HepG2 (cell line): ENCODE results near the gene CEP104. TPM values are rescaled to one million over a fixed set of nuclear protein-coding genes. Genes with fewer than 3 reads are reported as not detected.

Source experiments
- ATAC-seq: fragments of 200-7000 bp; cut with Tn5 transposase; 3 replicates; pipeline ENCODE4 v1.9.1; 2020; ENCODE audit warnings: mild to moderate bottlenecking, moderate library complexity
- BruUV-seq: library from RNA; stranded (reverse); fragments of 400-500 nt; replicated peaks from 2 replicates; lab custom pipeline; 2021; lab: Mats Ljungman, UMichigan
- CTCF ChIA-PET: fragments of 300-600 bp; formaldehyde crosslinking; extraction: SDS; loops from one replicate; lab custom pipeline; 2021; ENCODE audit warnings: low total read pairs, inconsistent platforms, low intra/inter-chr PET ratio; lab: Yijun Ruan, JAX
- POLR2A ChIA-PET: fragments of 350-600 bp; sonication (Branson Sonifier 250); formaldehyde crosslinking; loops from one replicate; lab custom pipeline; 2020; ENCODE audit warnings: antibody characterized with exemption, inconsistent platforms; lab: Yijun Ruan, JAX
- DNase-seq: peaks from one replicate; pipeline ENCODE4 v3.0.0-alpha.2; 2015; ENCODE audit warnings: low spot score
- FAIRE-seq: peaks from 3 replicates; lab custom pipeline; 2011; peaks lifted over from hg19 to GRCh38; lab: Jason Lieb, UNC
- H2AFZ ChIP-seq: one replicate; pipeline ENCODE4 v1.6.1; 2011; ENCODE audit warnings: low read length, inconsistent platforms
- H3K27ac ChIP-seq: fragments of 300-600 bp; 3 replicates; pipeline ENCODE4 v1.8.0; 2011; ENCODE audit warnings: mixed run types, mild to moderate bottlenecking, mixed read lengths, low read length, inconsistent platforms; ENCODE audit not compliant: insufficient read depth; ENCODE audit errors: extremely low read length
- H3K27me3 ChIP-seq, 2 experiments: fragments of 200-600 bp in 1 of 2; 2 replicates in 1 of 2; 3 replicates in 1 of 2; pipeline versions ENCODE4 v1.6.0 to v1.8.0; 2011; ENCODE audit warnings: low read length in 2 of 2, mild to moderate bottlenecking in 2 of 2, moderate library complexity in 2 of 2, inconsistent platforms in 1 of 2; ENCODE audit not compliant: insufficient read depth in 2 of 2, control insufficient read depth in 1 of 2
- H3K36me3 ChIP-seq, 2 experiments: fragments of 200-600 bp in 1 of 2; replicated peaks in 1 of 2; 2 replicates in 1 of 2; 3 replicates in 1 of 2; pipeline versions ENCODE4 v1.5.1 to v1.8.0; 2011; ENCODE audit warnings: low read length in 2 of 2, inconsistent platforms in 1 of 2; ENCODE audit not compliant: insufficient read depth in 2 of 2, control insufficient read depth in 1 of 2
- H3K4me1 ChIP-seq: 2 replicates; pipeline ENCODE4 v1.5.1; 2012; ENCODE audit warnings: low read length, inconsistent platforms; ENCODE audit not compliant: insufficient read depth
- H3K4me2 ChIP-seq: 2 replicates; pipeline ENCODE4 v1.6.0; 2011; ENCODE audit warnings: low read depth, low read length, inconsistent platforms
- H3K4me3 ChIP-seq, 3 experiments: fragments of 200-600 bp in 1 of 3; sonication (generic), shearing (Covaris generic) in 1 of 3; replicated peaks in 1 of 3; 2 replicates each; pipeline ENCODE4 v1.5.1; 2011 to 2016; ENCODE audit warnings: low read length in 3 of 3, inconsistent platforms in 2 of 3, low read depth in 2 of 3, mild to moderate bottlenecking in 2 of 3, control low read depth in 1 of 3, mixed read lengths in 1 of 3; ENCODE audit not compliant: insufficient read depth in 1 of 3
- H3K79me2 ChIP-seq: one replicate; pipeline ENCODE4 v1.6.1; 2011; ENCODE audit warnings: low read length, inconsistent platforms; ENCODE audit not compliant: insufficient read depth
- H3K9ac ChIP-seq: 2 replicates; pipeline ENCODE4 v1.6.0; 2011; ENCODE audit warnings: mild to moderate bottlenecking, low read depth, low read length, inconsistent platforms; ENCODE audit not compliant: insufficient read depth
- H3K9me3 ChIP-seq: 2 replicates; pipeline ENCODE4 v1.5.1; 2012; ENCODE audit warnings: mild to moderate bottlenecking, low read length
- H4K20me1 ChIP-seq: 2 replicates; pipeline ENCODE4 v1.6.0; 2011; ENCODE audit warnings: inconsistent platforms, mild to moderate bottlenecking, low read length, moderate library complexity; ENCODE audit not compliant: insufficient read depth
- ELF4 ChIP-seq: sonication (generic); formaldehyde crosslinking; IDR thresholded peaks from 2 replicates; pipeline ENCODE4 v1.5.0; 2020; ENCODE audit warnings: missing genetic modification reagents, mild to moderate bottlenecking, moderate library complexity, borderline replicate concordance
- FIP1L1 ChIP-seq: fragments of 200-400 bp; formaldehyde crosslinking; IDR thresholded peaks from 2 replicates; pipeline ENCODE4 v1.6.1; 2018; ENCODE audit warnings: low read depth, mild to moderate bottlenecking, low read length, moderate library complexity, borderline replicate concordance; ENCODE audit not compliant: insufficient read depth
- ISX ChIP-seq: sonication (generic); formaldehyde crosslinking; conservative IDR thresholded peaks from 2 replicates; pipeline ENCODE4 v1.5.0; 2020; ENCODE audit warnings: missing genetic modification reagents
- MBD4 ChIP-seq: IDR thresholded peaks from 2 replicates; pipeline ENCODE4 v1.6.1; 2012; ENCODE audit warnings: low read length, inconsistent platforms, borderline replicate concordance
- NFIC ChIP-seq: IDR thresholded peaks from 2 replicates; pipeline ENCODE4 v1.6.1; 2012; ENCODE audit warnings: mild to moderate bottlenecking, low read length, inconsistent platforms
- NFKBIZ ChIP-seq: IDR thresholded peaks from 2 replicates; pipeline ENCODE4 v1.6.1; 2018; ENCODE audit warnings: missing genetic modification reagents, missing compliant biosample characterization
- RFXANK ChIP-seq: IDR thresholded peaks from 2 replicates; pipeline ENCODE4 v1.6.1; 2016
- SAP130 ChIP-seq: IDR thresholded peaks from 2 replicates; pipeline ENCODE4 v1.6.1; 2016; ENCODE audit warnings: low read depth
- YY1 ChIP-seq: IDR thresholded peaks from 2 replicates; pipeline ENCODE4 v1.6.1; 2011; ENCODE audit warnings: low read length, low read depth, moderate library complexity, mild to moderate bottlenecking; ENCODE audit not compliant: insufficient read depth, insufficient replicate concordance
- ZC3H4 ChIP-seq: sonication (generic); formaldehyde crosslinking; IDR thresholded peaks from 2 replicates; pipeline ENCODE4 v1.4.0; 2020; ENCODE audit warnings: missing genetic modification reagents, borderline replicate concordance
- ZNF17 ChIP-seq: sonication (generic); formaldehyde crosslinking; IDR thresholded peaks from 2 replicates; pipeline ENCODE4 v1.5.0; 2020; ENCODE audit warnings: mild to moderate bottlenecking, missing genetic modification reagents
- ZNF224 ChIP-seq: sonication (generic); formaldehyde crosslinking; IDR thresholded peaks from 2 replicates; pipeline ENCODE4 v1.5.0; 2020; ENCODE audit warnings: mild to moderate bottlenecking, missing genetic modification reagents
- ZNF432 ChIP-seq: sonication (generic); formaldehyde crosslinking; IDR thresholded peaks from 2 replicates; pipeline ENCODE4 v1.5.0; 2020; ENCODE audit warnings: missing genetic modification reagents, mild to moderate bottlenecking, borderline replicate concordance
- ZNF468 ChIP-seq: sonication (generic); formaldehyde crosslinking; IDR thresholded peaks from 2 replicates; pipeline ENCODE4 v1.8.0; 2022; ENCODE audit warnings: mild to moderate bottlenecking, moderate library complexity, missing genetic modification reagents
- ZNF510 ChIP-seq: sonication (generic); formaldehyde crosslinking; IDR thresholded peaks from 2 replicates; pipeline ENCODE4 v1.4.0; 2020; ENCODE audit warnings: low read depth, mild to moderate bottlenecking, missing genetic modification reagents
- ZNF777 ChIP-seq: sonication (generic); formaldehyde crosslinking; IDR thresholded peaks from 2 replicates; pipeline ENCODE4 v1.4.0; 2020; ENCODE audit warnings: missing genetic modification reagents
- WGBS: methylation state at CpG from one replicate; pipeline ENCODE4 v1.1.6; 2017; ENCODE audit warnings: low lambda C conversion rate; 5-methylcytosine and 5-hydroxymethylcytosine counted together
- in situ Hi-C: cut with HindIII; loops from 2 replicates; pipeline ENCODE4 v1.10.0; 2017; ENCODE audit warnings: low pct_unique_long_range_greater_than_20kb; ENCODE audit not compliant: extremely low pct_ligation_motif_present
- intact Hi-C: fragments of 100-400 bp; cut with micrococcal nuclease; formaldehyde crosslinking; loops from one replicate; pipeline ENCODE4 v1.10.0; 2022; ENCODE audit not compliant: unreplicated experiment
- polyA plus RNA-seq, 8 experiments: library from polyadenylated mRNA; depleted of rRNA in 3 of 8; stranded (reverse) in 7 of 8; unstranded in 1 of 8; fragments of >200 nt; fragmentation: Illumina TruSeq in 4 of 8; extraction: Trizol in 4 of 8; gene quantifications; 2 replicates each; pipeline versions ENCODE4 v1.2.1 to v1.2.3, GENCODE V29; 2011 to 2016; ENCODE audit warnings: low read depth in 4 of 8, missing spikeins in 1 of 8, mixed read lengths in 1 of 8; ENCODE audit not compliant: insufficient read depth in 1 of 8
- total RNA-seq, 5 experiments: library from RNA; depleted of rRNA; stranded (reverse); fragments of >200 nt; fragmentation: Illumina TruSeq; extraction: Trizol; gene quantifications; 2 replicates each; pipeline ENCODE4 v1.2.3, GENCODE V29; 2016; ENCODE audit warnings: low read depth in 1 of 5
- TF ChIP-seq, protein P1 (sequence below): sonication (generic); formaldehyde crosslinking; IDR thresholded peaks from 2 replicates; pipeline ENCODE4 v1.5.1; 2020; ENCODE audit warnings: mild to moderate bottlenecking, missing genetic modification reagents, moderate library complexity
- TF ChIP-seq, protein P2 (sequence below): sonication (generic); formaldehyde crosslinking; IDR thresholded peaks from 2 replicates; pipeline ENCODE4 v1.5.0; 2020; ENCODE audit warnings: missing genetic modification reagents, mild to moderate bottlenecking, borderline replicate concordance
- TF ChIP-seq, protein P3 (sequence below): sonication (generic); formaldehyde crosslinking; IDR thresholded peaks from 2 replicates; pipeline ENCODE4 v1.4.0; 2020; ENCODE audit warnings: missing genetic modification reagents

CEP104 gene
- total and polyA plus RNA-seq, 2 of the 13 experiments (the other 11 are each of a cell fraction or from before 2014, with no cell fraction given): 20.4 to 30.1 TPM

DNA sequence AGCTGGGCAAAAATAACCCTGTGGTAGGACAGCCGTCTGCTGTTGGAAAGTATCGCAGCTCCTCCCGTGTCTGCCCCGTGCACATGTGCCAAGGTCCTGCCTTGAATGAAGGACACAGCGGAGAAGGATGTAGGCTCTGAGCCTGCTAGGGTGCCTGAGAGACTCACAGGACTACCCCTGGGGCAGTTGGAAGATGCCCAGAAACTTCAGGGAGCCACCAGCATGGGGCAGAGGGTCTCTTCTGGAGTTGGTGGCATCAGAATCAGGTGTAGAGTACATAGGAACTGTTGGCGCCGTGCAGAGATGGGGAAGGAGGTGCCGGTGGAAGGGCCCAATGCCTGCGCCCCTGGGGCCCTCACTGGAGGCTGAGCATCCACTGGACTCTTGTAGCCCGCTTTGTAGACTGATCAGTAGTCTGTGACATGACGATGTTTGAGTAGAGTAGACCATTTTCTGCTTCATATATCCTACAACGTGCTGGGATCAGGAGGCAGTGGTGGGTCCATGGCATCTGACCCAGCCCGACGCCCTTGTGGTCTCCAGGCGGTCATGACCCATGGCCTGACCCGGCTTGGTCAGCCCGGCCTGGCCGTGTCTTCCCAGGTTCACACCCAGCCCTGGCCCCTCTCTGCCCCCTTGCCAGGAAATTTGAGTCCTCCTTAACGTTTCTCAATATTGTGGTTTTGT is 48.4 kb upstream of the CEP104 start:
- H3K79me2 ChIP-seq: peaks cover 2% of the 10 kb centered on the region
- no peak overlapping the region for H3K9ac ChIP-seq
- no peak for ATAC-seq
- no peaks in the 10 kb centered on the region for H3K27me3 ChIP-seq
- H3K4me1 ChIP-seq: peaks cover 59% of the 10 kb centered on the region
- H3K4me3 ChIP-seq: no peak overlapping the region
- no peaks in the 10 kb centered on the region for H3K9me3 ChIP-seq
- ChIA-PET CTCF (no interaction called here), POLR2A (no interaction called here)
- no peak overlapping the region for H3K27ac ChIP-seq
- no TSS peak for BruUV-seq
- WGBS: 96% methylated on average over 16 of the region's 19 CpGs
- DNase-seq: no peak
- no peaks in the 10 kb centered on the region for H4K20me1 ChIP-seq
- no peak overlapping the region for H2AFZ ChIP-seq
- no peak overlapping the region for H3K4me2 ChIP-seq
- H3K36me3 ChIP-seq: no peaks in the 10 kb centered on the region
- TF ChIP-seq, protein P1, sequence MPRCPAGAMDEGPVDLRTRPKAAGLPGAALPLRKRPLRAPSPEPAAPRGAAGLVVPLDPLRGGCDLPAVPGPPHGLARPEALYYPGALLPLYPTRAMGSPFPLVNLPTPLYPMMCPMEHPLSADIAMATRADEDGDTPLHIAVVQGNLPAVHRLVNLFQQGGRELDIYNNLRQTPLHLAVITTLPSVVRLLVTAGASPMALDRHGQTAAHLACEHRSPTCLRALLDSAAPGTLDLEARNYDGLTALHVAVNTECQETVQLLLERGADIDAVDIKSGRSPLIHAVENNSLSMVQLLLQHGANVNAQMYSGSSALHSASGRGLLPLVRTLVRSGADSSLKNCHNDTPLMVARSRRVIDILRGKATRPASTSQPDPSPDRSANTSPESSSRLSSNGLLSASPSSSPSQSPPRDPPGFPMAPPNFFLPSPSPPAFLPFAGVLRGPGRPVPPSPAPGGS (CRISPR knock-in tag): no peak
- TF ChIP-seq FIP1L1 (no peak), NFIC (no peak), SAP130 (no peak), ZNF777 (no peak), ZNF510 (no peak), ISX (CRISPR knock-in tag) (no peak), ZNF17 (CRISPR knock-in tag) (no peak), ZC3H4 (no peak), MBD4 (no peak), ELF4 (CRISPR knock-in tag) (no peak), ZNF224 (CRISPR knock-in tag) (no peak), ZNF432 (no peak), NFKBIZ (CRISPR knock-in tag) (no peak), ZNF468 (CRISPR knock-in tag) (no peak), YY1 (no peak), RFXANK (no peak)
- TF ChIP-seq, protein P2, sequence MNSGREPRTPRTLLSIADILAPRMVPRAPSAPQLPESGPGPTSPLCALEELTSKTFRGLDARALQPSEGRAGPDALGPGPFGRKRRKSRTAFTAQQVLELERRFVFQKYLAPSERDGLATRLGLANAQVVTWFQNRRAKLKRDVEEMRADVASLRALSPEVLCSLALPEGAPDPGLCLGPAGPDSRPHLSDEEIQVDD (CRISPR knock-in tag): no peak
- TF ChIP-seq, protein P3, sequence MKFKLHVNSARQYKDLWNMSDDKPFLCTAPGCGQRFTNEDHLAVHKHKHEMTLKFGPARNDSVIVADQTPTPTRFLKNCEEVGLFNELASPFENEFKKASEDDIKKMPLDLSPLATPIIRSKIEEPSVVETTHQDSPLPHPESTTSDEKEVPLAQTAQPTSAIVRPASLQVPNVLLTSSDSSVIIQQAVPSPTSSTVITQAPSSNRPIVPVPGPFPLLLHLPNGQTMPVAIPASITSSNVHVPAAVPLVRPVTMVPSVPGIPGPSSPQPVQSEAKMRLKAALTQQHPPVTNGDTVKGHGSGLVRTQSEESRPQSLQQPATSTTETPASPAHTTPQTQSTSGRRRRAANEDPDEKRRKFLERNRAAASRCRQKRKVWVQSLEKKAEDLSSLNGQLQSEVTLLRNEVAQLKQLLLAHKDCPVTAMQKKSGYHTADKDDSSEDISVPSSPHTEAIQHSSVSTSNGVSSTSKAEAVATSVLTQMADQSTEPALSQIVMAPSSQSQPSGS (CRISPR knock-in tag): no peak
- TF ChIP-seq, all 625 proteins: peak for 0
- FAIRE-seq: no peak
- in situ Hi-C loops: loop anchor here (25.0 kb wide), 1 partner anchor 157 kb away; no protein-coding TSS in a partner anchor
- intact Hi-C loops: loop anchor here (10.0 kb wide), 1 partner anchor 131 kb away; the partner anchor contains the start of gene SMIM1
